ENCODE measurements around the gene PALLD. TPM values are rescaled to one million over a fixed set of nuclear protein-coding genes. Genes with fewer than 3 reads are reported as not detected.

PALLD gene
- total RNA-seq, 1 experiment from 2014 or later, result 23.7 TPM

DNA sequence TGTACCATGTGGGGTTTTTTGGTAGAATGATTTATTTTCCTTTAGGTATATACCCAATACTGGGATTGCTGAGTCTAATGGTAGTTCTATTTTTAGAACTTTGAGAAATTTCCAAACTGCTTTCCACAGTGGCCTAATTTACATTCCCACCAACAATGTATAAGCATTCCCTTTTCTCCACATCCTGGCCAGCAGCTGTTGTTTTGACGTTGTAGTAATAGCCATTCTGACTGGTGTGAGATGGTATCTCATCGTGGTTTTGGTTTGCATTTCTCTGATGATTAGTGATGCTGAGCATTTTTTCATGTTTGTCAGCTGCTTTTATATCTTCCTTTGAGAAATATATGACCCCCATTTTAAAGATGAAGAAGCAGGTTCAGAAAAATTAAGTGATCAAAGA lies 359.5 kb downstream of the PALLD start (continued):
- TF ChIP-seq, protein P1, sequence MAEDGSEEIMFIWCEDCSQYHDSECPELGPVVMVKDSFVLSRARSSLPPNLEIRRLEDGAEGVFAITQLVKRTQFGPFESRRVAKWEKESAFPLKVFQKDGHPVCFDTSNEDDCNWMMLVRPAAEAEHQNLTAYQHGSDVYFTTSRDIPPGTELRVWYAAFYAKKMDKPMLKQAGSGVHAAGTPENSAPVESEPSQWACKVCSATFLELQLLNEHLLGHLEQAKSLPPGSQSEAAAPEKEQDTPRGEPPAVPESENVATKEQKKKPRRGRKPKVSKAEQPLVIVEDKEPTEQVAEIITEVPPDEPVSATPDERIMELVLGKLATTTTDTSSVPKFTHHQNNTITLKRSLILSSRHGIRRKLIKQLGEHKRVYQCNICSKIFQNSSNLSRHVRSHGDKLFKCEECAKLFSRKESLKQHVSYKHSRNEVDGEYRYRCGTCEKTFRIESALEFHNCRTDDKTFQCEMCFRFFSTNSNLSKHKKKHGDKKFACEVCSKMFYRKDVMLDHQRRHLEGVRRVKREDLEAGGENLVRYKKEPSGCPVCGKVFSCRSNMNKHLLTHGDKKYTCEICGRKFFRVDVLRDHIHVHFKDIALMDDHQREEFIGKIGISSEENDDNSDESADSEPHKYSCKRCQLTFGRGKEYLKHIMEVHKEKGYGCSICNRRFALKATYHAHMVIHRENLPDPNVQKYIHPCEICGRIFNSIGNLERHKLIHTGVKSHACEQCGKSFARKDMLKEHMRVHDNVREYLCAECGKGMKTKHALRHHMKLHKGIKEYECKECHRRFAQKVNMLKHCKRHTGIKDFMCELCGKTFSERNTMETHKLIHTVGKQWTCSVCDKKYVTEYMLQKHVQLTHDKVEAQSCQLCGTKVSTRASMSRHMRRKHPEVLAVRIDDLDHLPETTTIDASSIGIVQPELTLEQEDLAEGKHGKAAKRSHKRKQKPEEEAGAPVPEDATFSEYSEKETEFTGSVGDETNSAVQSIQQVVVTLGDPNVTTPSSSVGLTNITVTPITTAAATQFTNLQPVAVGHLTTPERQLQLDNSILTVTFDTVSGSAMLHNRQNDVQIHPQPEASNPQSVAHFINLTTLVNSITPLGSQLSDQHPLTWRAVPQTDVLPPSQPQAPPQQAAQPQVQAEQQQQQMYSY (CRISPR knock-in tag; IDR thresholded peaks at IDR 0.05), result no peak
- no peak for TF ChIP-seq IRF2 (CRISPR knock-in tag; IDR thresholded peaks at IDR 0.05; ENCODE audit: borderline replicate concordance, low read depth)

DNA sequence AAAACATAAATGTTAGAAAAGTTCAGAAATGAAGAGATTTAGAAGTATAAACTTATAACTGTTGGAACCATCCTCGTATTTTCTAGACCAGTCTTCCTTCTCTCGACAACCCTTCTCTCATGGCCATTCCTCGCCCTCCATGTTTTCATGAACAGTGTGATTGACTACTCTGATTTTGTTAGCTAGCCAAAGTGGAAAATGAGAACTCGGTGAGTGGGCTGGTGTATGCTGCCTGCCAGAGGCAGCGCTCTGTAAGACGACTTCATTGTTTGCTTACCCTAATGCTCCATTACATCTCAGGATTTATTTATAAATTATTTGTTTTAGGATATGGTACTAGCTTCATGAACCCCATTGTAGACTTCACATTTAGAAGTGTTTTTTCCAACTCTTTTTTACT lies 360.2 kb downstream of the PALLD start:
- DNase-seq (ENCODE audit: low spot score) (no peak), ATAC-seq (no peak)
- POLR2A ChIA-PET, result no interaction called here
- H3K9me3 Mint-ChIP-seq, result peaks cover 8% of the 10 kb centered on the region
- TF ChIP-seq E2F4 (CRISPR knock-in tag; IDR thresholded peaks at IDR 0.05; ENCODE audit: borderline replicate concordance, low read depth) (no peak), ZNF425 (CRISPR knock-in tag; conservative IDR thresholded peaks at IDR 0.05) (no peak), ARID4B (CRISPR knock-in tag; IDR thresholded peaks at IDR 0.05; ENCODE audit: borderline replicate concordance) (no peak)
- peaks cover 9% of the 10 kb centered on the region for H3K36me3 Mint-ChIP-seq
- H3K27me3 Mint-ChIP-seq (ENCODE audit: low read depth), result no peaks in the 10 kb centered on the region; the same call in 1 of the 2 replicates
- CTCF ChIA-PET, result interaction anchor here (0.8 kb wide), 1 partner anchor 10 kb away, joined by 3 read pairs; no protein-coding TSS in a partner anchor
- no peak overlapping the region for H3K4me3 Mint-ChIP-seq
- H3K27ac Mint-ChIP-seq, result no peak overlapping the region
- H3K4me1 Mint-ChIP-seq, result peaks cover 21% of the 10 kb centered on the region

DNA sequence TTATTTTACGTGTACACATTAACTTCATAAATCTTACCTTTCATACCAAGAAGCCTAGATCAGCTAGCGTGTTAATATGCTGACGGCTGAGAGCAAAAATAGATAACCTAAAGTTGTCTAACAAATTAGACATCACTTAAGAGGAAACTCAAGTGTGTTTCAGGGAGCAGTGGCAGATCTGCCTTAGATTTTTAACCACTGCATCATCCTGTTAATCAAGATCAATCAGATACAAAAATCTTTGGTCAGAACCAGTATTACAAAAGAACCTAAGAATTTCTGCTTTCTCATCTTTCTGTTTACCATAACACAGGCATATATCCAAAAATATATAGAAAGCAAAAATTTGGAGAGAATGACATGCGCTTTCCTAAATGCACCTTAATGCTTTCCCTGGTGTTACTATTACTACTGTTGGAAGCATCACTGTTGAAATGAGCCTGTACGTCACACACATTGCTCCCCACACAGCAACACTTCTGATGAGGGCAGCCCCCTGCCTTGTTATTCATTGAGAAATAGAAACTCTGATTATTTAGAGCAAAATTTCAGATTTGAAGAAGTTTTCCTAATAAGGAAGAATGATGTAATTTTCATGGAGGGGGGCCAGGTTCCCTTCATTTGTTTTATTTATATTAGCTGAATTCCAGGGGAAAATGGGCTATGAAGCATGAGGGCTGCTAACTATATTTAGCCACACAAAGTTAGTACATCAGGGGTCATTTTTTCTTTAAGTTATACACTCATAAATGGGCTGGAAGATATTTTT lies 360.9 kb downstream of the PALLD start:
- DNase-seq (ENCODE audit: low spot score), result no peak
- Mint-ChIP-seq H3K36me3 (peaks cover 9% of the 10 kb centered on the region), H3K27me3 (ENCODE audit: low read depth) (no peaks in the 10 kb centered on the region; the same call in 1 of the 2 replicates), H3K4me1 (peaks cover 24% of the 10 kb centered on the region), H3K4me3 (no peak overlapping the region), H3K27ac (no peak overlapping the region), H3K9me3 (peaks cover 8% of the 10 kb centered on the region)
- ChIA-PET CTCF (no interaction called here), POLR2A (no interaction called here)
- no peak for ATAC-seq
- no peak for TF ChIP-seq ZNF121 (CRISPR knock-in tag; IDR thresholded peaks at IDR 0.05)
- no peak for TF ChIP-seq ESRRA (CRISPR knock-in tag; IDR thresholded peaks at IDR 0.05; ENCODE audit: borderline replicate concordance)
- TF ChIP-seq SMAD4 (CRISPR knock-in tag; IDR thresholded peaks at IDR 0.05), result no peak
- no peak for TF ChIP-seq TEAD1 (CRISPR knock-in tag; IDR thresholded peaks at IDR 0.05)

Measured in WTC11 (cell line).